Karpas-422 (cell line): ENCODE data around the gene GATA5. TPM values are rescaled to one million over a fixed set of nuclear protein-coding genes. Genes with fewer than 3 reads are reported as not detected.

ENCODE experiments used
- DNase-seq: peaks from one replicate; pipeline ENCODE4 v3.0.0-alpha.2; 2015
- H2AFZ ChIP-seq: fragments of 200-600 bp; sonication (generic); 2 replicates; pipeline ENCODE4 v1.6.1; 2014; ENCODE audit warnings: antibody characterized with exemption, low read length, mixed read lengths
- H3K27ac ChIP-seq: fragments of 200-600 bp; sonication (generic); 2 replicates; pipeline ENCODE4 v1.5.1; 2014; ENCODE audit warnings: mild to moderate bottlenecking, low read length, moderate library complexity
- H3K27me3 ChIP-seq: fragments of 200-600 bp; sonication (generic); 2 replicates; pipeline ENCODE4 v1.6.1; 2014; ENCODE audit warnings: low read length, mixed read lengths
- H3K36me3 ChIP-seq: fragments of 200-600 bp; sonication (generic); 2 replicates; pipeline ENCODE4 v1.6.1; 2014; ENCODE audit warnings: low read length, mixed read lengths; ENCODE audit not compliant: insufficient read depth
- H3K4me1 ChIP-seq: fragments of 200-600 bp; sonication (generic); 2 replicates; pipeline ENCODE4 v1.6.1; 2014; ENCODE audit warnings: mild to moderate bottlenecking, low read length, mixed read lengths
- H3K4me2 ChIP-seq: fragments of 200-600 bp; sonication (generic); 2 replicates; pipeline ENCODE4 v1.6.1; 2014; ENCODE audit warnings: low read length, low read depth, mild to moderate bottlenecking; ENCODE audit not compliant: poor library complexity, severe bottlenecking
- H3K4me3 ChIP-seq: fragments of 200-600 bp; sonication (generic); 2 replicates; pipeline ENCODE4 v1.5.1; 2014; ENCODE audit warnings: mild to moderate bottlenecking, antibody characterized with exemption, low read length, mixed read lengths
- H3K79me2 ChIP-seq: fragments of 200-600 bp; sonication (generic); 2 replicates; pipeline ENCODE4 v1.6.1; 2014; ENCODE audit warnings: mild to moderate bottlenecking, low read length, mixed read lengths
- H3K9ac ChIP-seq: fragments of 200-600 bp; sonication (generic); 2 replicates; pipeline ENCODE4 v1.6.0; 2014; ENCODE audit warnings: low read length
- H3K9me2 ChIP-seq: fragments of 200-600 bp; sonication (generic), shearing (Covaris generic); replicated peaks from 2 replicates; pipeline ENCODE4 v1.6.0; 2014; ENCODE audit warnings: mild to moderate bottlenecking, low read length, moderate library complexity; ENCODE audit not compliant: insufficient read depth
- H3K9me3 ChIP-seq: fragments of 300-700, 200-600 bp; sonication (generic); 2 replicates; pipeline ENCODE4 v1.6.1; 2014; ENCODE audit warnings: low read length, mixed read lengths
- H4K20me1 ChIP-seq: fragments of 200-600 bp; sonication (generic); 2 replicates; pipeline ENCODE4 v1.6.1; 2014; ENCODE audit warnings: mild to moderate bottlenecking, antibody characterized with exemption, low read length, low read depth; ENCODE audit not compliant: insufficient read depth
- total RNA-seq: library from RNA; depleted of rRNA; stranded (reverse); fragments of >200 nt; shearing (Covaris generic); gene quantifications from 2 replicates; pipeline ENCODE4 v1.2.3, GENCODE V29; 2014; ENCODE audit warnings: low replicate concordance

The GATA5 gene
- total RNA-seq, 1 experiment from 2014 or later, result not detected

GRCh38 chr20:62469352-62469751 lies 6.4 kb downstream of the GATA5 start:
- no peaks in the 10 kb centered on the region for H3K79me2 ChIP-seq
- H3K4me2 ChIP-seq, result no peak overlapping the region
- H3K4me1 ChIP-seq, result no peaks in the 10 kb centered on the region
- no peak for DNase-seq
- no peak overlapping the region for H3K27ac ChIP-seq
- H3K9me2 ChIP-seq, result no peaks in the 10 kb centered on the region
- no peaks in the 10 kb centered on the region for H3K9me3 ChIP-seq
- H3K27me3 ChIP-seq, result no peaks in the 10 kb centered on the region
- no peaks in the 10 kb centered on the region for H3K36me3 ChIP-seq
- no peaks in the 10 kb centered on the region; the same call in 1 of the 2 replicates for H4K20me1 ChIP-seq
- no peak overlapping the region for H3K4me3 ChIP-seq
- H3K9ac ChIP-seq, result no peak overlapping the region
- H2AFZ ChIP-seq, result no peak overlapping the region

- no peak overlapping the region for H3K4me2 ChIP-seq
- no peak overlapping the region for H2AFZ ChIP-seq
- no peak overlapping the region for H3K9ac ChIP-seq
- H3K4me1 ChIP-seq, result no peaks in the 10 kb centered on the region
- H4K20me1 ChIP-seq, result no peaks in the 10 kb centered on the region; the same call in 1 of the 2 replicates
- no peaks in the 10 kb centered on the region for H3K9me2 ChIP-seq
- H3K79me2 ChIP-seq, result no peaks in the 10 kb centered on the region
- DNase-seq, result no peak
- no peaks in the 10 kb centered on the region for H3K9me3 ChIP-seq
- no peak overlapping the region for H3K4me3 ChIP-seq
- H3K36me3 ChIP-seq, result no peaks in the 10 kb centered on the region
- no peaks in the 10 kb centered on the region for H3K27me3 ChIP-seq
- no peak overlapping the region for H3K27ac ChIP-seq
Observed at GRCh38 chr20:62466806-62467537, 8.8 kb downstream of the GATA5 start.

- no peaks in the 10 kb centered on the region for H3K79me2 ChIP-seq
- H3K4me3 ChIP-seq, result no peak overlapping the region
- H3K9me2 ChIP-seq, result no peaks in the 10 kb centered on the region
- no peak for DNase-seq
- H3K27me3 ChIP-seq, result no peaks in the 10 kb centered on the region
- H3K4me1 ChIP-seq, result no peaks in the 10 kb centered on the region
- no peak overlapping the region for H3K27ac ChIP-seq
- no peaks in the 10 kb centered on the region for H3K9me3 ChIP-seq
- no peaks in the 10 kb centered on the region; the same call in 1 of the 2 replicates for H4K20me1 ChIP-seq
- H2AFZ ChIP-seq, result no peak overlapping the region
- H3K36me3 ChIP-seq, result no peaks in the 10 kb centered on the region
- no peak overlapping the region for H3K9ac ChIP-seq
- no peak overlapping the region for H3K4me2 ChIP-seq
Observed at GRCh38 chr20:62466072-62466760, 9.6 kb downstream of the GATA5 start.

- Histone ChIP-seq H3K4me3 (no peak overlapping the region), H3K4me1 (no peaks in the 10 kb centered on the region), H3K9me3 (no peaks in the 10 kb centered on the region), H3K9ac (no peak overlapping the region), H2AFZ (no peak overlapping the region), H3K9me2 (no peaks in the 10 kb centered on the region), H3K27ac (no peak overlapping the region), H3K79me2 (no peaks in the 10 kb centered on the region), H3K4me2 (no peak overlapping the region), H4K20me1 (no peaks in the 10 kb centered on the region; the same call in 1 of the 2 replicates), H3K36me3 (no peaks in the 10 kb centered on the region), H3K27me3 (no peaks in the 10 kb centered on the region)
- DNase-seq, result no peak
Observed at GRCh38 chr20:62464990-62465389, 10.8 kb downstream of the GATA5 start.

GRCh38 chr20:62464425-62464770 lies 11.4 kb downstream of the GATA5 start:
- Histone ChIP-seq H3K79me2 (no peaks in the 10 kb centered on the region), H3K36me3 (no peaks in the 10 kb centered on the region), H3K4me1 (no peaks in the 10 kb centered on the region), H3K4me3 (no peak overlapping the region), H3K9ac (no peak overlapping the region), H3K9me2 (no peaks in the 10 kb centered on the region), H3K9me3 (no peaks in the 10 kb centered on the region), H3K27ac (no peak overlapping the region), H3K4me2 (no peak overlapping the region), H4K20me1 (no peaks in the 10 kb centered on the region; the same call in 1 of the 2 replicates), H3K27me3 (no peaks in the 10 kb centered on the region), H2AFZ (no peak overlapping the region)
- DNase-seq, result no peak

- no peak overlapping the region for H3K4me3 ChIP-seq
- no peaks in the 10 kb centered on the region for H3K79me2 ChIP-seq
- H3K9me3 ChIP-seq, result no peaks in the 10 kb centered on the region
- no peaks in the 10 kb centered on the region for H3K9me2 ChIP-seq
- H3K4me1 ChIP-seq, result no peaks in the 10 kb centered on the region
- no peak overlapping the region for H2AFZ ChIP-seq
- H3K36me3 ChIP-seq, result no peaks in the 10 kb centered on the region
- no peaks in the 10 kb centered on the region; the same call in 1 of the 2 replicates for H4K20me1 ChIP-seq
- H3K4me2 ChIP-seq, result no peak overlapping the region
- no peak for DNase-seq
- no peak overlapping the region for H3K27ac ChIP-seq
- no peak overlapping the region for H3K9ac ChIP-seq
- H3K27me3 ChIP-seq, result no peaks in the 10 kb centered on the region
Observed at GRCh38 chr20:62463651-62464424, 12.0 kb downstream of the GATA5 start.

- Histone ChIP-seq H3K27me3 (no peaks in the 10 kb centered on the region), H3K9me3 (no peaks in the 10 kb centered on the region), H2AFZ (no peak overlapping the region), H3K9ac (no peak overlapping the region), H3K27ac (no peak overlapping the region), H3K4me2 (no peak overlapping the region), H3K4me3 (no peak overlapping the region), H3K9me2 (no peaks in the 10 kb centered on the region), H3K79me2 (no peaks in the 10 kb centered on the region), H4K20me1 (no peaks in the 10 kb centered on the region; the same call in 1 of the 2 replicates), H3K36me3 (no peaks in the 10 kb centered on the region), H3K4me1 (no peaks in the 10 kb centered on the region)
- no peak for DNase-seq
Observed at GRCh38 chr20:62462976-62463592, 12.7 kb downstream of the GATA5 start.

- Histone ChIP-seq H3K36me3 (no peaks in the 10 kb centered on the region), H3K27ac (no peak overlapping the region), H4K20me1 (no peaks in the 10 kb centered on the region), H3K4me3 (no peak overlapping the region), H3K9me3 (no peaks in the 10 kb centered on the region), H3K4me2 (no peak overlapping the region), H3K9ac (no peak overlapping the region), H3K27me3 (no peaks in the 10 kb centered on the region), H2AFZ (no peak overlapping the region), H3K4me1 (no peaks in the 10 kb centered on the region), H3K79me2 (no peaks in the 10 kb centered on the region), H3K9me2 (no peaks in the 10 kb centered on the region)
- DNase-seq, result no peak
Observed at GRCh38 chr20:62461834-62462233, 14.0 kb downstream of the GATA5 start.
